Duodenal mucosa (tissue), 2 donors: ENCODE results near the gene OPN1MW.
"Not testable (repeated sequence)": the region's sequence is repeated elsewhere in the genome, so short reads cannot be mapped to it uniquely, and the experiment has no call there.

Experiments used
- H3K27ac ChIP-seq: one replicate; pipeline ENCODE4 v1.7.0; 2013; ENCODE audit warnings: low read depth, low read length
- H3K27me3 ChIP-seq, 2 donors: one replicate each; pipeline ENCODE4 v1.7.0; 2013; ENCODE audit warnings: low read length in 2 of 2, control low read depth in 1 of 2; ENCODE audit not compliant: insufficient read depth in 2 of 2, control insufficient read depth in 1 of 2
- H3K36me3 ChIP-seq, 2 donors: one replicate each; pipeline ENCODE4 v1.7.0; 2013; ENCODE audit warnings: low read length in 2 of 2, control low read depth in 1 of 2; ENCODE audit not compliant: insufficient read depth in 2 of 2, control insufficient read depth in 1 of 2
- H3K4me1 ChIP-seq, 2 donors: one replicate each; pipeline ENCODE4 v1.7.0; 2013; ENCODE audit warnings: low read length in 2 of 2, control low read depth in 1 of 2; ENCODE audit not compliant: insufficient read depth in 2 of 2, control insufficient read depth in 1 of 2
- H3K4me3 ChIP-seq, 2 donors: one replicate each; pipeline ENCODE4 v1.7.0; 2013; ENCODE audit warnings: low read length in 2 of 2, low read depth in 1 of 2
- H3K9ac ChIP-seq, 2 donors: one replicate each; pipeline ENCODE4 v1.7.0; 2013; ENCODE audit warnings: low read length in 2 of 2, low read depth in 1 of 2
- H3K9me3 ChIP-seq, 2 donors: one replicate each; pipeline ENCODE4 v1.7.0; 2013; ENCODE audit warnings: low read length in 2 of 2, control low read depth in 1 of 2; ENCODE audit not compliant: control insufficient read depth in 1 of 2

Gene OPN1MW

GRCh38 chrX:154182296-154182695 is at the start of gene OPN1MW:
Gene OPN1MW (plus strand): TSS chrX:154182596. CDS start chrX:154182678, 82 bp downstream.
- H3K27ac ChIP-seq, H3K4me3 ChIP-seq, H3K4me1 ChIP-seq, H3K36me3 ChIP-seq, H3K9ac ChIP-seq, H3K9me3 ChIP-seq, H3K27me3 ChIP-seq: not testable (repeated sequence)

DNA sequence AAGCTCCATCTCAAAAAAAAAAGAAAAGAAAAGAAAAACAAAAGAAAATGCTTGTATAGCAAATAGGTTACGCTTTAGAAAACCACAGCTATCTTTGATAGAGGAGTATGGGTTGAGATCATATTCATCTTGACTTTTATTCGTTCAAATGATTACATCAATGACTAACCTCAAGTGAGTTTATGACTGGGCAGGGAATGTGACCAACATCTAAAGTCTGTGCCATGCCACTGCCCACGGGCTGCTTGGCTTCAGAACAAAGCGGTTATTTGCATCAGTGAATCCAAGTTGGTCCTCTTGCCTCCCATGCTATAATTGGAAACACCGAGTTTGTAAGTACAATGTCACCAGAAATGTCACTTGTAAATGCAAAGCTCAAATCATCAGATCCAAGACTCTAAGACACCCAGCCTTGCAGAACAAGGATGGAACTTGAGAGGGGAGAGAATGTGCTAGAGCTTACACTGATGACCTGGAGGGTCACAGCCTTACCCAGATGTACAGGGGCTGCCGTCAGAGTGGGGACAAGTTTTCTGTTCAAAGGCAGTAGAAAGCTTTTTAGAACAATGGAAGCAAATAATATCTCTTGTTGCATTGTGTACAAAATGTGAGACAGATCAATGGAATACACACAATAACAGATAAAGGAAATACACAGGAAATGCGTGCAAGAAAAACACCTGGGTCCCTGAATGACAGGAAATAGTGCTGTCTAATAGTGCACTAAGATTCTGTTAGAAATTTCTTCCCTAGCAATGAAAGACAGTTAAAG is 46.8 kb upstream of the OPN1MW start:
- Histone ChIP-seq H3K27ac (no peak overlapping the region), H3K9ac (no peak overlapping the region), H3K9me3 (no peaks in the 10 kb centered on the region), H3K4me1 (no peaks in the 10 kb centered on the region), H3K4me3 (no peak overlapping the region), H3K36me3 (no peaks in the 10 kb centered on the region), H3K27me3 (peaks cover 0 to 4% of the 10 kb centered on the region in 2 donors)

DNA sequence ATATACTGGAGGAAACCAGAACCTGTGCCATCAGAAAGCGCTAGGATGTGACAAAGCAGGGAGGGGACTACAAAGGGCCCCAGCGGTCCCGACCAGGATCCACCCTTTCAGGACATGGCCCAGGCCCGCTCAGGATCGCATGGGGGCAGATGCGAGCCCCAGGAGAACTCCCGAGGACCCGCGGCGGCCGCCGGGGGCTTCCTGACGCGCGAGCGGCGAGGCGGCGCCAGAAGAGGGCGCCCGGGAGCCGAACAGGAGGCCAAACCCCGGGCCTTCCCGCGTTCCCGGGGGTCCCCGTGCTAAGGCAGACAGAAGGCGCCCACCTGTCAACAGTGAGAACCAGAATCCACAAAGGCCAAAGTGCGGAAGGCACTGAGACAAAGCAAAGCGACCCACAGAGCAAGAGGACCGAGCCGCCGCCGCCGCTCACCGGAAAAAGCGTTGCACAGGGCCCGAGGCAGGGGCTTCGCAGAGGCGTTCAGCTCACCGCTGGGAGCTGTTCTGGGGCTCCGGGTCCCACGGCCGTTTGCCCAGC is 45.7 kb upstream of the OPN1MW start:
- Histone ChIP-seq H3K9me3 (no peaks in the 10 kb centered on the region), H3K27ac (no peak overlapping the region)

GRCh38 chrX:154138857-154139256 is 43.5 kb upstream of the OPN1MW start:
- Histone ChIP-seq H3K9ac (no peak overlapping the region), H3K4me1 (no peaks in the 10 kb centered on the region), H3K9me3 (no peaks in the 10 kb centered on the region), H3K4me3 (no peak overlapping the region), H3K27ac (no peak overlapping the region), H3K36me3 (no peaks in the 10 kb centered on the region), H3K27me3 (peaks cover 0 to 4% of the 10 kb centered on the region in 2 donors)

More for the DNA sequence above, 45.7 kb upstream of the OPN1MW start:
- peaks cover 0 to 4% of the 10 kb centered on the region in 2 donors for H3K27me3 ChIP-seq
- H3K36me3 ChIP-seq, result no peaks in the 10 kb centered on the region
- no peak overlapping the region for H3K9ac ChIP-seq
- peak overlapping the region; percentile 43 to 47 for H3K4me3 ChIP-seq
- H3K4me1 ChIP-seq, result no peaks in the 10 kb centered on the region

- Histone ChIP-seq H3K27me3 (peaks cover 0 to 4% of the 10 kb centered on the region in 2 donors), H3K4me1 (no peaks in the 10 kb centered on the region), H3K27ac (no peak overlapping the region), H3K9me3 (no peaks in the 10 kb centered on the region), H3K36me3 (no peaks in the 10 kb centered on the region), H3K4me3 (no peak overlapping the region), H3K9ac (no peak overlapping the region)
Observed at GRCh38 chrX:154140206-154140605, 42.2 kb upstream of the OPN1MW start.

DNA sequence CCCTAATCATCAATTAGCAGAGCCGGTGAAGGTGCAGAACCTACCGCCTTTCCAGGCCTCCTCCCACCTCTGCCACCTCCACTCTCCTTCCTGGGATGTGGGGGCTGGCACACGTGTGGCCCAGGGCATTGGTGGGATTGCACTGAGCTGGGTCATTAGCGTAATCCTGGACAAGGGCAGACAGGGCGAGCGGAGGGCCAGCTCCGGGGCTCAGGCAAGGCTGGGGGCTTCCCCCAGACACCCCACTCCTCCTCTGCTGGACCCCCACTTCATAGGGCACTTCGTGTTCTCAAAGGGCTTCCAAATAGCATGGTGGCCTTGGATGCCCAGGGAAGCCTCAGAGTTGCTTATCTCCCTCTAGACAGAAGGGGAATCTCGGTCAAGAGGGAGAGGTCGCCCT is 41.7 kb upstream of the OPN1MW start:
- Histone ChIP-seq H3K27ac (no peak overlapping the region), H3K4me1 (no peaks in the 10 kb centered on the region), H3K27me3 (peaks cover 0 to 2% of the 10 kb centered on the region in 2 donors), H3K4me3 (no peak overlapping the region), H3K9me3 (no peaks in the 10 kb centered on the region), H3K36me3 (no peaks in the 10 kb centered on the region), H3K9ac (no peak overlapping the region)

DNA sequence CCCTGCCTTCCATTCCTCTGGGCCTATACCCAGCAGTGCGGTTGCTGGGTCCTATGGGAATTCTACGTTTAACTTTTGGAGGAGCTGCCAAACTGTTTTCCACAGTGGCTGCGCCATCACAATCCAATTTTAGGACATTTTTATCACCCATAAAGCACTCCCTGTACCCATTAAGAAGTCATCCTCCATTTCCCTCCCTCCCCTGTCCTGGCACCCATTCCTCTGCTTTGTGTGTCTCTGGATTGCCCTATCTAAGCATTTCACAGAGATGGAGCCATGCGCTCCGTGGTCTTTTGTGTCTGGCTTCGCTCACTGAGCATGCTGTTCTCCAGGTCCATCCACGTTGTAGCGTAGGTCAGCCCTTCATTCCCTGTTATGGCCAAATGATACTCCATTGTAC is 40.0 kb upstream of the OPN1MW start:
- Histone ChIP-seq H3K4me3 (no peak overlapping the region), H3K27ac (no peak overlapping the region), H3K4me1 (no peaks in the 10 kb centered on the region), H3K9ac (no peak overlapping the region), H3K9me3 (no peaks in the 10 kb centered on the region), H3K27me3 (no peaks in the 10 kb centered on the region), H3K36me3 (no peaks in the 10 kb centered on the region)

DNA sequence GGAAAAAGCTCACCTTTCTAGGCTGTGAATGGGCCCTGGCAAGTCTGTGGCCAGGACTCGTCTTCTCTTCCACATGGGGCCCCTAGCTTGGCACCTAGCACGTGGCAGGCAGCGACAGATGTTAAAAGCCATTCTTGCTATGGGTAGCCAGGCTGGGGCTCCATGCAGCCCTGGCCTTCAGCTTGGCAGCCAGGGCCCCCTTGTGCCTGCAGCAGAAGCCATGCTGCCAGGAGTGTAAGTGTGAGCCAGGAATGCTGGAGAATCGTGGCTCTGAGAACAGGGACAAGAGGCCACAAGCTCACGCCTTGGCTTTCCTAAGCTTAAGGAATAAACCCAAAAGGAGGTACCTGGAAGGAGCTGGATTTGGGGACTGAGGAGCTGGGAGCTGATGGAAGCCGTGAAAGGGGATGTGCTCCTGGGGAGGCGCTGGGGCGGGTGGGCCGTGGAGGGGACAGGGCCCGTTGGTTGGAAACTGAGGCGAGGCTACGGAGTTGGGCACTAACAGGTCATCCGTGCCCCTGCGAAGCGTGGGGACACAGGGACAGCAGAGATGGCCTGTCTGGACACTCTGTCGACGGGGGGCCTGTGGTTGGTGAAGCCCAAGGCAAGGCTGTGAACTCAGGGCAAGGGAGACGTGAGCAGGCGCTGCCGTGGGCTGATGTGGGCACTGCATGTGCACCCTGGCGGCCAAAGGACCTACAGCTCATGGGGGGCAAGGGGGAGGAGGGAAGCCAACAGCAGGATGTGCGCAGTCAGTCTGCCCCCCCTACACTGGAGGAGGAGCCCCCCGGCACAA is 39.2 kb upstream of the OPN1MW start:
- Histone ChIP-seq H3K9ac (no peak overlapping the region), H3K27me3 (no peaks in the 10 kb centered on the region), H3K4me3 (no peak overlapping the region), H3K9me3 (no peaks in the 10 kb centered on the region), H3K4me1 (no peaks in the 10 kb centered on the region), H3K36me3 (no peaks in the 10 kb centered on the region), H3K27ac (no peak overlapping the region)

DNA sequence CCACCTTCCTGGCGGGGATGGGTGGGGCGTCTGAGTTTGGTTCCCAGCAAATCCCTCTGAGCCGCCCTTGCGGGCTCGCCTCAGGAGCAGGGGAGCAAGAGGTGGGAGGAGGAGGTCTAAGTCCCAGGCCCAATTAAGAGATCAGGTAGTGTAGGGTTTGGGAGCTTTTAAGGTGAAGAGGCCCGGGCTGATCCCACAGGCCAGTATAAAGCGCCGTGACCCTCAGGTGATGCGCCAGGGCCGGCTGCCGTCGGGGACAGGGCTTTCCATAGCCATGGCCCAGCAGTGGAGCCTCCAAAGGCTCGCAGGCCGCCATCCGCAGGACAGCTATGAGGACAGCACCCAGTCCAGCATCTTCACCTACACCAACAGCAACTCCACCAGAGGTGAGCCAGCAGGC is 38.4 kb upstream of the OPN1MW start, which contains the start of gene OPN1LW:
Gene OPN1LW (plus strand): TSS at position 234 of the 400 bp plus-strand sequence. CDS start 41 bp downstream, at position 275.
- not testable (repeated sequence) for H3K9me3 ChIP-seq, H3K4me3 ChIP-seq, H3K9ac ChIP-seq, H3K27me3 ChIP-seq, H3K27ac ChIP-seq, H3K36me3 ChIP-seq, H3K4me1 ChIP-seq

DNA sequence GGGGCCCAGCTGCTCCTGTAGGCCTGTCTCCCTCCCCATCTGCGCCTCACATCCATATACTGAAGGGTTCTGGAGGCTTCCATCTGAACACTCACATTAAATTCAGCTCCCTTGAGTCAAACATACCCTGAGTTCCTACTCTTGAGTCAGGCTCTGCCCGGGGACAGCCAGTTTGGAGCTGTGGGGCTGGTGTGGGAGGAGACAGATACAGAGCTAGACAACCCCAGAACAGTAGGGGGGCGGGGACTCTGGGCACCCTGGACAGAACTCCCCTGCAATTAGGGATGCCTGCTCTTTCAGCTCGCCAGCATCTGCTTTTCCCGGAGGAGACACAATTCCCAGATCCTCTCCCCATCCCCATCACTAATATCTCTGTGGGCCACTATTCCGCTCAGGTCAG is 31.4 kb upstream of the OPN1MW start:
- not testable (repeated sequence) for H3K9ac ChIP-seq, H3K36me3 ChIP-seq, H3K4me3 ChIP-seq

More for the DNA sequence above, 31.4 kb upstream of the OPN1MW start:
- not testable (repeated sequence) for H3K27me3 ChIP-seq, H3K4me1 ChIP-seq, H3K9me3 ChIP-seq, H3K27ac ChIP-seq
